ACC112 (cell line): Measurements from ENCODE around the gene CRACR2B.

Experiments used
- H2AFZ ChIP-seq: fragments of 200-600 bp; sonication (generic); one replicate; pipeline ENCODE4 v1.6.0; 2017; ENCODE audit warnings: antibody characterized with exemption, low read length; ENCODE audit not compliant: unreplicated experiment
- H3K27ac ChIP-seq: fragments of 200-600 bp; sonication (generic); 2 replicates; pipeline ENCODE4 v1.5.1; 2014; ENCODE audit warnings: low read depth, mild to moderate bottlenecking, antibody characterized with exemption, low read length, moderate library complexity
- H3K27me3 ChIP-seq: fragments of 200-600 bp; sonication (generic); 2 replicates; pipeline ENCODE4 v1.6.1; 2014; ENCODE audit warnings: mild to moderate bottlenecking, antibody characterized with exemption, low read length, moderate library complexity, mixed read lengths; ENCODE audit not compliant: insufficient read depth
- H3K36me3 ChIP-seq: fragments of 200-600 bp; sonication (generic); 2 replicates; pipeline ENCODE4 v1.6.1; 2016; ENCODE audit warnings: mild to moderate bottlenecking, antibody characterized with exemption, low read length, moderate library complexity, mixed read lengths; ENCODE audit not compliant: insufficient read depth
- H3K4me1 ChIP-seq: fragments of 200-600 bp; sonication (generic); one replicate; pipeline ENCODE4 v1.6.1; 2016; ENCODE audit warnings: low read length, mixed read lengths; ENCODE audit not compliant: insufficient read depth, unreplicated experiment, control insufficient read depth
- H3K4me3 ChIP-seq: fragments of 200-600 bp; sonication (generic); 2 replicates; pipeline ENCODE4 v1.5.1; 2014; ENCODE audit warnings: mild to moderate bottlenecking, low read depth, low read length
- H3K79me2 ChIP-seq: fragments of 200-600 bp; sonication (generic); one replicate; pipeline ENCODE4 v1.6.0; 2016; ENCODE audit warnings: low read length; ENCODE audit not compliant: control insufficient read depth, unreplicated experiment, insufficient read depth

Gene CRACR2B

GRCh38 chr11:827897-828192 is at the start of gene CRACR2B:
CRACR2B (plus strand) TSS chr11:827919; CDS start chr11:828608, 689 bp downstream.
- peaks cover 10% of the 10 kb centered on the region; the same call in 1 of the 2 replicates for H3K27me3 ChIP-seq
- H3K4me1 ChIP-seq: peaks cover 36% of the 10 kb centered on the region
- no peak within 1 kb of the TSS for H2AFZ ChIP-seq
- H3K79me2 ChIP-seq: no peaks in the 10 kb centered on the region
- H3K36me3 ChIP-seq: 0 out of 2 replicates have a peak, but pooled peaks cover 6% of the 10 kb centered on the region
- H3K27ac ChIP-seq: no peak within 1 kb of the TSS
- H3K4me3 ChIP-seq: no peak within 1 kb of the TSS

GRCh38 chr11:778976-779954 is 48.5 kb upstream of the CRACR2B start:
- Histone ChIP-seq H3K4me3 (no peak overlapping the region), H3K79me2 (peaks cover 47% of the 10 kb centered on the region)

GRCh38 chr11:779955-780532 is 47.7 kb upstream of the CRACR2B start:
- no peaks in the 10 kb centered on the region for H3K27me3 ChIP-seq
- no peak overlapping the region for H3K27ac ChIP-seq
- no peak overlapping the region for H3K4me3 ChIP-seq
- H2AFZ ChIP-seq: no peak overlapping the region
- H3K36me3 ChIP-seq: no peaks in the 10 kb centered on the region
- peaks cover 18% of the 10 kb centered on the region for H3K4me1 ChIP-seq
- H3K79me2 ChIP-seq: peaks cover 40% of the 10 kb centered on the region

More at GRCh38 chr11:778976-779954, 48.5 kb upstream of the CRACR2B start:
- peaks cover 22% of the 10 kb centered on the region for H3K4me1 ChIP-seq
- H2AFZ ChIP-seq: no peak overlapping the region
- H3K36me3 ChIP-seq: no peaks in the 10 kb centered on the region
- no peak overlapping the region for H3K27ac ChIP-seq
- no peaks in the 10 kb centered on the region for H3K27me3 ChIP-seq

GRCh38 chr11:782264-783174 is 45.2 kb upstream of the CRACR2B start:
- Histone ChIP-seq H3K4me3 (no peak overlapping the region), H3K27ac (no peak overlapping the region), H3K36me3 (no peaks in the 10 kb centered on the region), H3K4me1 (peaks cover 9% of the 10 kb centered on the region), H3K27me3 (no peaks in the 10 kb centered on the region), H3K79me2 (peaks cover 19% of the 10 kb centered on the region), H2AFZ (no peak overlapping the region)

GRCh38 chr11:783581-784015 is 44.1 kb upstream of the CRACR2B start:
- no peaks in the 10 kb centered on the region for H3K36me3 ChIP-seq

GRCh38 chr11:786235-787083 is 41.3 kb upstream of the CRACR2B start:
- no peaks in the 10 kb centered on the region for H3K4me1 ChIP-seq

More at GRCh38 chr11:783581-784015, 44.1 kb upstream of the CRACR2B start:
- Histone ChIP-seq H2AFZ (no peak overlapping the region), H3K4me3 (no peak overlapping the region), H3K79me2 (peaks cover 8% of the 10 kb centered on the region), H3K27me3 (no peaks in the 10 kb centered on the region), H3K27ac (no peak overlapping the region), H3K4me1 (peaks cover 3% of the 10 kb centered on the region)

GRCh38 chr11:787084-787675 is 40.5 kb upstream of the CRACR2B start:
- Histone ChIP-seq H3K27ac (no peak overlapping the region), H3K4me3 (no peak overlapping the region), H3K27me3 (no peaks in the 10 kb centered on the region), H2AFZ (no peak overlapping the region), H3K79me2 (no peaks in the 10 kb centered on the region), H3K4me1 (no peaks in the 10 kb centered on the region), H3K36me3 (no peaks in the 10 kb centered on the region)

More at GRCh38 chr11:786235-787083, 41.3 kb upstream of the CRACR2B start:
- Histone ChIP-seq H2AFZ (no peak overlapping the region), H3K79me2 (no peaks in the 10 kb centered on the region), H3K4me3 (no peak overlapping the region), H3K27me3 (no peaks in the 10 kb centered on the region), H3K27ac (no peak overlapping the region), H3K36me3 (no peaks in the 10 kb centered on the region)

- H3K79me2 ChIP-seq: no peaks in the 10 kb centered on the region
- H3K36me3 ChIP-seq: no peaks in the 10 kb centered on the region
- H3K27me3 ChIP-seq: no peaks in the 10 kb centered on the region
- no peak overlapping the region for H3K4me3 ChIP-seq
- no peak overlapping the region for H2AFZ ChIP-seq
- no peak overlapping the region for H3K27ac ChIP-seq
- no peaks in the 10 kb centered on the region for H3K4me1 ChIP-seq
These were observed 39.6 kb upstream of the CRACR2B start for GRCh38 chr11:788009-788640.
